Cardiac septum (tissue), 1 donor: Measurements from ENCODE around the gene MYO1D. TPM values are rescaled to one million over a fixed set of nuclear protein-coding genes. Genes with fewer than 3 reads are reported as not detected.
"Not testable (repeated sequence)": the region's sequence is repeated elsewhere in the genome, so short reads cannot be mapped to it uniquely, and the experiment has no call there.

ENCODE experiments used
- DNase-seq: peaks from one replicate; pipeline ENCODE4 v3.0.0-alpha.2; 2020; ENCODE audit warnings: low spot score
- intact Hi-C: fragments of 100-400 bp; cut with DNase I; formaldehyde crosslinking; loops from one replicate; pipeline ENCODE4 v1.14.0; 2022
- total RNA-seq: library from RNA; stranded (reverse); fragmentation: NEBNext Ultra II Directional; extraction: Animal tissue kit (Norgen Biotek cat#: 25700); gene quantifications from one replicate; pipeline ENCODE4 v1.2.1, GENCODE V29; 2021
- donor health status: DM: no; HTN: no; CAD: no.

The MYO1D gene
- total RNA-seq, 1 donor from 2014 or later: 18.9 TPM

DNA sequence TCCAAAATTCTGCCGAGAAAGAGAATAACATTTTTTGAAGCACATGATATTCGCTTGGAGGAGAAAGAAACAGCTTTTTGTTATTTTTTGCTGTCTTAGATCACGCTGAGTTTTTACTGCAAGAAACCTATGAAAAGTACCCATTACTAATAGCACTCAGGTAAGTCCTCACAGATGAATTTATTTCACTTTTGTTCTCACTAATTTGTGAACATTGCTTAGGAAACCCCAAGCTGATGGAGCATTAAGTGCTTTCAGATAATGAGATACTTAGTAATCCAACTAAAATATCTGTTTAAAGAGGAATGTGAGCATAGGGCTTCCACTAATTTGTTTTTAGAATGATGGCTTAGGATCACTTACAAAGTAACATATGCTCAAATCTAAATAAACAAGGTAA is 45.7 kb downstream of the MYO1D start:
- intact Hi-C loops: loop anchor here (5.0 kb wide), 1 partner anchor 36 kb away; no protein-coding TSS in a partner anchor
- no peak for DNase-seq

DNA sequence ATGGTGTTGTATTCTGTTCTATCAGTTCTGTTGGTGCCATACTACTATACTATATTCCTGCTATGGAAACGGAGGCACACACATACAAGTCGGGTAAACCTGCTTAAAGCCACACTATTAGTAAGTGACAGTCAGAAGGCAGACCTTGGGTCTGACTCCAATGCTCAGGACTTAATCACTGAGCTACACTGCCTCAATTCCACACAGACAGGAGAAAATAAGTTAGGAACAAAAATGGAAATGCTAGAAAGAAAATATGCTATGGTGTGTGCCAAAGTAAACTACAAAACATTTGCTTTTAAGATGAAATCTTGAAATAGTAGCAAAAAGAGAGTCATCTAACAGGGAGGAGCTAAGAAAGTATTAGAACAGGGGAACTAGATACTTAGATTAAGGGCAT is 48.1 kb downstream of the MYO1D start:
- DNase-seq: no peak
- intact Hi-C loops: no loop called here

DNA sequence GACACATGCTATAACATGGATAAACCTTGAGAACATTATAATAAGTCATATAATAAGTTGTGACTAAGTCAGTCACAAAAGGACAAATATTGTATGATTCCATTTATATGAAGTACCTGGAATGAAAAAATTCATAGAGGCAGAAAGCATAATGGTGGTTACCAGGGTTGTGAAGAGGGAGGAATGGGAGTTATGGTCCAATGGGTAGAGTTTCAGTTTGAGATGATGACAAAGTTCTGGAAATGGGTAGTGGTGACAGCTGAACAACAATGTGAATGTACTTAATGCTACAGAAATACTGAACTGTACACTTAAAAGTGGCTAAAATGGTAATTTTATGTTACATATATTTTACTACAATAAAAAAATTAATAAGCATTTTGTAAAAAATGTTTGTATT is 49.7 kb downstream of the MYO1D start:
- DNase-seq: no peak
- intact Hi-C loops: no loop called here

DNA sequence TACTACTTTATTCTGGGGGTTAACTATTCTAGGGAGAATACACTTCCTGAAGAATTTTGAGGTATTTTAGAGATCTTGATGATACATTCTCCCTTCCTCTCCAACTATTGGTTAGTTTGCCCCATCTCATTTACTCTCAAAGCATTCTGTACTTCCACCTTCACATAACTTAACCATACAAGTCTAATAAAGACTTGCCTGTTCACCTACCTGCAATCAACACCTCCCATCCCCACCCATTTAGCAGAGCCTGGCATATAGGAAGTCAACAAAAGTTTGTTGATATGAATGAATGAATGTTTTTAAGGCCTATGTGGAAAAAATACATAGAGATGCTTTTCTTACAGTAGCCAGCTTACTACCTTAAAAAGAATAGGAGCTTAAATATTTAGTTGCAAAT is 50.8 kb downstream of the MYO1D start:
- no peak for DNase-seq
- intact Hi-C loops: no loop called here

DNA sequence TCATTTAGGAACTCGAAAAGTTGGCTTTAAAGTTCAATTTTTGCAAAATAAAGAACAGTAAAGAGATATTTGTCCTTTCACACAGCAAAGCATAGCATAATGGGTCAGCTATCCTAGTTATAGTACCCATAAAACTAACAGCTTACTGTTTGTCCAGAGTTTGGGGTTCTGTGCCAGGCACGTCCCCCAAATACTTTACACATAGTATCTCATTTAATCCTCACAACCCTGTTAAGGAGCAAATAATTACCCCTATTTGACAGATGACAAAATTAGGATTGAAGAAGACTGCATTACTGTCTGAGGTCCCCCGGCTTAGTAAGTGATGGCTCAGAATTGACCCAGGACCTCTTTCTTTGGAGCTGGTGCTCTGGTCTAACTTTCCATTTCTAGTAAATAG is 52.6 kb downstream of the MYO1D start:
- no peak for DNase-seq
- intact Hi-C loops: no loop called here

DNA sequence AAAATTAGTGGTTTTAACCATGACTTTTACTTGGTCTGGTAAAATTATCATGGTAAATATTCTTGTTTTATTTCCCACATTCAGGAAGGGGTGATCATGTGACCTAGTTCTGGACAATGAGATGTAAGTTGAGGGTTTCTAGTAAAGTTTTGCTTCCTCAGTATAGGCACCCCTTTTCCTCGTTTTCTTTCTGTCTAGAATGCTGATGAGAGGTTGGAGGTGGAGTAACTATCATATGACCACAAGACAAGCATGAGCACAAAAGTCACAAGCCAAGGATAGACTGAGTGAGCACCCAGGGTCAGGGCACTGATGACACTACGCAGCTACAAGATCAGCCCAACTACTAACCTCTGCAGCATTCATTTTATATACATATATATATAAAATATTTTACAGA is 53.9 kb downstream of the MYO1D start:
- intact Hi-C loops: no loop called here

DNA sequence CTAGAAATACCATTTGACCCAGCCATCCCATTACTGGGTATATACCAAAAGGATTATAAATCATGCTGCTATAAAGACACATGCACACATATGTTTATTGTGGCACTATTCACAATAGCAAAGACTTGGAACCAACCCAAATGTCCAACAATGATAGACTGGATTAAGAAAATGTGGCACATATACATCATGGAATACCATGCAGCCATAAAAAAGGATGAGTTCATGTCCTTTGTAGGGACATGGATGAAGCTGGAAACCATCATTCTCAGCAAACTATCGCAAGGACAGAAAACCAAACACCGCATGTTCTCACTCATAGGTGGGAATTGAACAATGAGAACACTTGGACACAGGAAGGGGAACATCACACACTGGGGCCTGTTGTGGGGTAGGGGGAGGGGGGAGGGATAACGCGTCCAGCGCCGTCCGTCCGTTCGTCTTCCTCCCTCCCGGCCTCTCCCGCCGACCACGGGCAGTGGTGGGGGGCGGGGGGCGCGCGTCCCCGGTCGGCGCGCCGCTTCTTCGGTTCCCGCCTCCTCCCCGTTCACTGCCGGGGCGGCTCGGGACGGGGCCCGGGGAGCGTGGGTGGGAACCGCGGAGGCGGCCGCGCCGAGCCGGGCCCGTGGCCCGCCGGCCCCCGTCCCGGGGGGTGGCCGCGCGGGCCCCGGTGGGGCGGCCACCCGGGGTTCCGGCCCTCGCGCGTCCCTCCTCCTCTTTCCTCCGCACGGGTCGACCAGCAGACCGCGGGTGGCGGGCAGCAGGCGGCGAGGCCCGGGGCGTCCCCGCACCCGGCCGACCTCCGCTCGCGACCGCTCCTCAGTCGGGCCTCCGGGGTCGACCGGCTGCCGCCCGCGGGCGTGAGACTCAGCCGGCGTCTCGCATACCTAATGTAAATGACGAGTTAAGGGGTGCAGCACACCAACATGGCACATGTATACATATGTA is 54.7 kb downstream of the MYO1D start:
- DNase-seq, intact Hi-C loops: not testable (repeated sequence)

More for the DNA sequence above, 53.9 kb downstream of the MYO1D start:
- DNase-seq: no peak

DNA sequence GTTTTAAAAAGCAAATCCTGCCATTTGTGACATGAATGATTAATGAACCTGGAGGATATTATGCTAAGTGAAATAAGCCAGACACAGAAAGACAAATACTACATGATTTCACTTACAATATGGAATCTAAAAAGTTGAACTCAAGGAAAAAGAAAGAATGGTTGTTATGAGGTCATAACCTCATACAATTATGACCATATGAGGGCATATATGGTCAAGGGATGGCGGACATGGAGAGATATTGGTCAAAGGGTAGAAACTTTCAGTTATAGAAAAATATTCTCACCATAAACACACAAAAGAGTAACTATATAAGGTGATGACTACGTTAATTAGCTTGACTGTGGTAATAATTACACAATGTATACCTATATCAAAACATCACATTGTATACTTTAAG is 56.5 kb downstream of the MYO1D start:
- intact Hi-C loops: no loop called here
- no peak for DNase-seq

DNA sequence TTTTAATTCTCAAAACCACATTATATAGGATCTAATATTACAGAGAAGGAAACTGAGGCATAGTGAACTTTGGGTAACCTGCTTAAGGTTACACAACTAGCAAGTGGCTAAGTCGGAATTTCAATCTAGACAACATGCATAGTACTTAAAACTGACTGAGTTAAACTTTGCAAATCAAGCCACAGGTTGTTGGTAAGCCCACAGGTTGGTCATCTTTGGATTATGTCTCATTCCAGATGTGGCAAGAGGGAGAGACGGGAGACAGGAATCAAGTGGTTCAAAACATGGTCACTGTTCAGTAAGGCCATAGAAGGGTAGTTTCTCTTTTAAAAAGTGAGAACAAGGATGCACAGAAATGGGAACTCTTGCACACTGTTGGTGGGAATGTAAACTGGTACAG is 57.1 kb downstream of the MYO1D start:
- intact Hi-C loops: no loop called here
- no peak for DNase-seq

DNA sequence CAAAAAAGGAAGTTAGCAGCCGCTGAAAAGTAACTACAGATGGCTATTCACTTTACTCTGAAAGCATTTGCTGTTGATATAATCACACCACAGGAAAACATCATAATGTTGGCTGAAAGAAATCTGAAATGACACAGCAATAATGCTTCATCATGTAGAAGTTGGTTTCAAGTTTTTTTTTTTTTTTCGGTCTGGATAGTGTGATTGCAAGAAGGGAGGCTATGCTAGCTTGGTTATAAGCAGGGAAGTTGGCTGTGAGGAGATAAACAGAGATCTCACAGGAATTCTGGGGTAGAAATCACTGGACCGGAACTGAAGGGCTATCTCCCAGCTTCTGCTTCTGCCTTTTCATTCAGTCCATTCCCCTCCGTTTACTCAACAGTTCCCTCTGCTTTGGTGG is 57.9 kb downstream of the MYO1D start:
- intact Hi-C loops: no loop called here
- no peak for DNase-seq

DNA sequence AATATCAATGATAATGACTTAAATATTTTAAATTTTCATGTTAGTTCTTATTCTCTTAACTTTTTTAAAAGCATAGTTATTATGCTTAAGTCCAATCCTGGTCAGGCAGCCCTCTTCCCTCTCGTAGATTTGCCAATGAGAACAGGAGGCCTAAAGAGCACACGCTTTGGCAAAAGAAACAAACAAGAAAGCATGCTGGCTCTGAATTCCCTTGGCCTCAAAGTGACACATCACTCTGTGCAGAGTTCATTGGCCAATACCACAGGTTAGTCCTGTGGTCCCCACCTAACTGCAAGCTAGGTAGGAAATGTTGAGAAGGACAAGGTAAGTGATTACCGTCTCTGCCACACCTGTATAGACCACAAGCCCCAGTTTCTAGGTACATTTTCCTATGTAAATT is 61.5 kb downstream of the MYO1D start:
- intact Hi-C loops: no loop called here
- DNase-seq: no peak

DNA sequence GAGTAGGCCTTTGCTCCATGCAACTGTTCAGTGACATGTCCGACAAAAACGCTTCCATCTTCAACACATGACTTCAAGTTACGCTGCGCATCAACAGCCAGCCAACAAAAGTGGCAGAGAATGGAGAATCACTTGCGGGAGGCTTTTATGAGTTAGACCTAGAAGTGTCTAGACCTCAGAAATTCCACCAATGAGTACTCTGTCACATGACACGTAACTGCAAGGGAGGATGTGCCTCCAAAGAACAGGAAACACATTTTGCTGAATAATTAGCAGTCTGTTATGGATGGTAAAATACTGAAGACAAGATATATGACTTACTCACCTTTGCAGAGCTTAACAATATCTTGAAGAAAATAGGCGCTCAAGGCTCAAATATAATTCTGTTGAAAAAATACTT is 62.1 kb downstream of the MYO1D start:
- no peak for DNase-seq
- intact Hi-C loops: no loop called here

DNA sequence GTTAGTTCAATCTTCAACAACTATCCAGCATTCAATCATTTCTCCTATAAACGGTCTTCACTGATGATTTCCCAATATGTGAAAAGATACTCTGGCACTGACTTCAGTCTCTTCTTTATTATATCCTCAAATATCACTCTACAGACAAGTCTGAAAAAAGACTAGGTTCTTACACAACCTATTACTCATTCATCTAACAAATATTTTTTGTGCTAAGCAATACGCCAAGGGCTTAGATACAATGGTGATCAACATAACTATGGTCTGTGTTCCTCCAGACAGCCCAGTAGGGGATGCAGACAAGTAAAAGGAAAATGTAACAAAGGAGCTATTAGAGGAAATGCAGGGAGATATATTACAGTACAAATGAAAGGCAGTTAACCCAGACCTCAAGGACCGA is 63.9 kb downstream of the MYO1D start:
- intact Hi-C loops: no loop called here
- DNase-seq: no peak

DNA sequence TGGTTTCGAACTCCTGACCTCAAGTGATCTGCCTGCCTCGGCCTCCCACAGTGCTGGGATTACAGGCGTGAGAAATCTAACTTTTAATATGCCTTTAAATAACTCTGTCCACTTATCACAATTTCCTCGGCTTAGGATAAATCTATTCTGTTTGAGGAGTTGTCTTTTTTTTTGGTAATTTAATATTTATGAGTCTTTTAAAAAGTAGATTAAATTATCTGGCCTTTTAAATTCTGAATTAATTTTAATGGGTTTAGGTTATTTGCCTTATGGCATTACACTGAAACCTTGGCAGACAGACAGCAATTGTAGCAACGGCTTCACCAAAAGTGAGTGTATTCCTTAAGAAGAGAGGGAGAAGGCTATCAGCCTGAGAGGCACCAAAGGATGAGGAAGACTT is 66.2 kb downstream of the MYO1D start:
- DNase-seq: no peak
- intact Hi-C loops: no loop called here

DNA sequence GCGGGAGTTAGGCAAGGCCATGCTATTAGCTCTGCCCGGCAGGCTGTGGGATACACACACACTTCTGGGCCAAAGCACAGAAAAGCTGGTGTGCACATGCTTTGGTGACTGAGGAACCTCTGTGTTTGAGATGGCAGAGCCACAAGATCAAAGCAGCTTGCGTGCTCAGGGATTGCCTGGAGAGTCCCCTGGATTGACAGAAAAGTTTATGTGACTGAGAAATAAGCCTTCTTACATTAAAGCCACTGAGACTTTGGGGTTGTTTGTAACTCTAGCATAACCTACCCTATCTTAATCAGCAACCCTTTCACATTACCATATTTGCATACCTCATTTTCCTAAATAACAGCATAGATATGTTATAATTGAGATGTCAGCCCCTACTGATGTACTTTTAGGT is 69.3 kb downstream of the MYO1D start:
- DNase-seq: no peak
- intact Hi-C loops: no loop called here

DNA sequence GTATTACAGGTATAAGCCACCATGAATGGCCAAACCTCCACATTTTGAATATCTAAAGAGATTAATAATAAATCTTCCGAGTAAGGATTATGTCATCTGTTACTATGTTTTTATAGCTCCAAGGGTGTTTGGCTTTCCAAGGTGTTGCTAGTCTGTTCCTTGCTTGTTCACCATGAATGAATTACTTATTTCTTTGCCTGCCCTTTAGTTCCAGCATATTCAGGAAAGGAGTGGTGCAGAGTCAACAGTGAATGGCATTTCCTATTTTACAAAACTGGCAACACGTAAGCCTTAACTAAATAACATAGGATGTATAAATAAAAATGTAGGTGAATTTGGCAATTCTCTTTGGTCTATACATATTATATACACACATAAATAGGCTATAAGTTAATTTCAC is 70.3 kb downstream of the MYO1D start:
- DNase-seq: no peak
- intact Hi-C loops: no loop called here

DNA sequence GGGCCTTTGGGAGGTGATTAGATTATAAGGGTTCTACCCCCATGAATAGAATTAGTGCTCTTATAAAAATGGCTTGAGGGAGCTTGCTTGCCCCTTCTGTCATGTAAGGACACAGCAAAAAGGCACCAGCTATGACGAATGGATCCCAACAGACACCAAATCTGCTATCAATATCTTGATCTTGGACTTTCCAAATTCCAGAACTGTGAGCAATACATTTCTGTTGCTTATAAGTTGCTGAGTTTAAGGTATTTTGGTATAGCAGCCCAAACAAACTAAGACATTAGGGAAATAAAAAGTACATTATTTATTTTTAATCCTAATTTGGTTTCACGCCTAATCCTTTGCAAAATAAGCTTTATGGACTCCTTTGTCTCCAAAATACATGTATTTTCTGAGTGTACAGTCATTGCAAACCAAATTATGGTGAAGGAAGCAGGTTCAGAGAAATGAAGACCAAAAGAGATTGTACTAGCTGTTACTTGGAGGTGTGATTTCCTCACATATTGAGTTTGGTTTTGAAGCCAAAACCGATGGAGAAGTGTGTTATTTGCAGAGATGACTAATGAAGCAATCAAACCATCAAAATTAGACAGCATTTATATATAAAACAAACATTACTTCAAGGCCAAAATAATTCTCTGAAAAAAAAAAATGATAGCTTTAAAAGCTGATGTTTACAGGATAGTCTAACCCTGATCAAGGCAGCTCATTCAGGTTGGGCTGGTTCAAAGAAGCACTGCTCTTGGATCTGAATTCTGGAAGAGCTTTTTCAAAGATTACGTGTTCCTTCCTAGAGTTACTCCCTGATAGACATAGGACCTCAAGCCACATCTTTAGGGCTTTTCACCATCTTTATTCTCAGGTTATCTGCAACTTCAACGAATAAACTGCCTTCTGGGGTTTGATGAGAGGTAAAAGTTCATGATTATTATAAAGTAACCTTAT is 71.6 kb downstream of the MYO1D start:
- intact Hi-C loops: no loop called here
- DNase-seq: no peak

DNA sequence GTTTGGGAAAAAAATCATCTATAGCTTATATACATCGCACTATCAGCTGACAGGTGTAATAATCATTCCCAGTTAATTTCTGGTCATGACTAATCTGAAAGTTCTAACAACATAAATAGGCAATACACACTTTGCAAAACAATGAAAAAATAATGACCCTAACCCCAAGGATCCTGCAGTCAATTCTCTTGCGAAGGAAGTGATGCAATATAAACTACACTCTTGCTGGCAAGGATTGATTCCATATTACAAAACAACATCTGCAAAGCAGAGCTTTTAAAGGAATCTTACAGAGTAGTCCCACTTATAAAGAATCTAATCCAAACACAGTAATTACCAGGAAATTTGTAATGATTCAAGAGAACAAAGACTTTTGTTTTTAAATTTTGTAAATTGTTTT is 73.4 kb downstream of the MYO1D start:
- intact Hi-C loops: loop anchor here (5.0 kb wide), 1 partner anchor 49 kb away; no protein-coding TSS in a partner anchor
- no peak for DNase-seq

DNA sequence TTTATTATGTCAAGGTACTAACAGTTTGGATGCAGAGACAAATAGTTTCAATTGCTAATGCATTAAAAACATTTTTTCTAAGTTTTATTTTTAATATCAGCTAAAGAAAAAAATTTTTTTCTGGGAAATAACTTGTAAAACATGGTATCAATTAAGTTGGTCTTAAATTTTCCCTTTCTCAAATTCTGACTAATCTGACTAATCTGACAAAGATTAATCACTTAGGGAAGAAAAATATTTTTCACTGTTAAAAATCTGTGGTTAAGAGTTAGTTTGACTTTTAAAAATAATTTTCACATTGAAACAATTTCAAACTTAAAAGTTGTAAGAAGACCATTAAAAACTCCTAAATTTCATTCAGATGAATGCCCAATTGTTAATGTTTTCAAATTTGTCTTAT is 74.6 kb downstream of the MYO1D start:
- DNase-seq: no peak
- intact Hi-C loops: loop anchor here (5.0 kb wide), 1 partner anchor 50 kb away; no protein-coding TSS in a partner anchor

DNA sequence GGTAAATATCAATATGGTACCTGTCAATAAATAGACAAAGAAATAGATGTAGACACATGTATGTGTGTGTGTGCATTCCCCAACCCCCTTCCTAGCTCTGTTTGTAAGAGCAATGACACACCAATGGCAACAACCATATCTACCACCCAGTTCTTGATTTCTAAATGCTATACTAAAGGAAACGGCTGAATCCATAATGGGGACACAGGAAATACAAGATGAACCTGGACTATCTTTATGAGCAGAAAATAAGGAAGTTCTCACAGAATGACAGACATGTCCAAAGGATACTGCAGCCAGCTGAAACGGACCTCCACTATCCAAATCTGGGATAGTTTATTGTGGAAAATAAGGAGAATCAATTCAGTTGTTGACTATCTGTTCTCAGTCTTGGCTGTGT is 75.3 kb downstream of the MYO1D start:
- intact Hi-C loops: loop anchor here (5.0 kb wide), 1 partner anchor 51 kb away; no protein-coding TSS in a partner anchor
- DNase-seq: no peak
